HG02759 (cell line): ENCODE data around the gene CCDC78.

ENCODE experiments used
- ATAC-seq: cut with Tn5 transposase; IDR thresholded peaks from one replicate; pipeline ENCODE4 v1.9.1; 2021; ENCODE audit warnings: mild to moderate bottlenecking, moderate library complexity; ENCODE audit not compliant: unreplicated experiment

The CCDC78 gene

DNA sequence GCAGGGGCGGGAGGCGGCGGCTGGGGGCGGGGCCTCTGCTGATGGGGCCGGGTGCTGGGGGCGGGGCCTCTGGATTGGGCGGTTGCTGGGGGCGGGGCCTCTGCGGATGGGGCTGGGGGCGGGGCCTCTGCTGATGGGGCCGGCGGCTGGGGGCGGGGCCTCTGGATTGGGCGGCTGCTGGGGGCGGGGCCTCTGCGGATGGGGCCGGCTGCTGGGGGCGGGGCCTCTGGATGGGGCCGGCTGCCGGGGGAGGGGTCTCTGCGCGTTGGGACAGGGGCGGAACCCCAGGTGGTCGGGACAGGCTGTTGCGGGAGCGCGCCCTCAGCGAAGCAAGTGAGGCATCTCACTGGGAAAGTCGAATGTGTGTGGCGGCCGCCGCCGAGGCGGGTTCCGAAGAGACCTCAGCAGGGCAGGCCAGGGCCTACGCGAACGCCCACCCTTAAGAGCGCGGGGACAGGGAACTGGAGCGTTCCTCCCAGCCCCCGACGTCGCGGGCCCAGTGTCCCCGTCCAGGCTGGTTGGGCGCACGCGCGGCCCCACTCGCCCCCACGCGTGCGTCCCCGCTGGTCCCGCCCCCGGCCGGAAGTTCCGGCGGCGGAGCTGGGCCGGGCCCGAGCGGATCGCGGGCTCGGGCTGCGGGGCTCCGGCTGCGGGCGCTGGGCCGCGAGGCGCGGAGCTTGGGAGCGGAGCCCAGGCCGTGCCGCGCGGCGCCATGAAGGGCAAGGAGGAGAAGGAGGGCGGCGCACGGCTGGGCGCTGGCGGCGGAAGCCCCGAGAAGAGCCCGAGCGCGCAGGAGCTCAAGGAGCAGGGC lies 46.2 kb downstream of the CCDC78 start, which contains the start of gene STUB1:
Gene STUB1 (plus strand): TSS at position 597 of the 811 bp plus-strand sequence. CDS start 116 bp downstream, at position 713.
- peak; percentile 57 for ATAC-seq

DNA sequence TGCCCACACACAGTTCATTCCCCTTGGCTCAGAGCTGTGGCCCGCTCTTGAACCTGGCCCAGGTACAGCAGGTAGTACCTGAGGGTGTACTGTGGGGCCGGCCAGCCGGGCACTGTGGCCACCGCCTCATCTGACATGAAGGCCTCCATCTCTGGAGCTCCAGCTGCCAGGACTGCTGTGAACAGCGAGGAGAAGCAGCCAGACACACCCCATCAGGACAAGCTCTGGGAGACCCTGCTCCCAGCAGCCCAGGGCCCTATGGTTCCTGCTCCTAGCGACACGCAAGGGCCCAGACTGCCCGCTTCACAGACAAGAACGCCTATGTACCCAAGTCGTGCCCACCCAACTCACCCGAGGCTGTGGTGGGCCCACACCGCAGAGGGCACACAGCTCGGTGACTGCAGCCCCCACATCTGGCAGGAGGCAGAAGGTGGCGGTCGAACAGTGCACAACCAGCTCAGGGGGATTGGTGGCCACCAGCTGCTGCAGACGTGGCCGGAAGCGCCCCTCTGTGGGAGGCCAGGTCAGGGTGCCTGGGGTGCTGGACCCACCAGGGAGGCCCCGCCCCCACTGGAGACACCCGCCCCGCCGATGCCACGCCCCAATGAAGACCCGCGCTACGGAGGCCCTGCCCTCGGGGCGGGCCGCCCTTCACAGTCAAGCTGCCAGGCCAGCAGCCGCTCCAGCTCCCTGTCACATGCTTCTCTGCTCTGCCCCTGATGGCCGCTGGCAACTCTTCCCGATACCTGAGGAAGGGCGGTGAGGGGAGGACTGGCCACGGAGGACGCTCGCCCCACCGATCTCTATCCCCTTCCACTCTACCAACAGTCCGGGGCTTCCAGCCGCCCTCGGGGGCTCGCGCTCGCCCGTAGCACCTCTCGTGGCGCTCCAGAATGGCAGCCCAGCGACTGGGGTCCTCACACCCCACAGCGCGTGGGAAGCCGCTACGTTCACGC lies 47.1 kb downstream of the CCDC78 start:
- peak; percentile 7 for ATAC-seq

DNA sequence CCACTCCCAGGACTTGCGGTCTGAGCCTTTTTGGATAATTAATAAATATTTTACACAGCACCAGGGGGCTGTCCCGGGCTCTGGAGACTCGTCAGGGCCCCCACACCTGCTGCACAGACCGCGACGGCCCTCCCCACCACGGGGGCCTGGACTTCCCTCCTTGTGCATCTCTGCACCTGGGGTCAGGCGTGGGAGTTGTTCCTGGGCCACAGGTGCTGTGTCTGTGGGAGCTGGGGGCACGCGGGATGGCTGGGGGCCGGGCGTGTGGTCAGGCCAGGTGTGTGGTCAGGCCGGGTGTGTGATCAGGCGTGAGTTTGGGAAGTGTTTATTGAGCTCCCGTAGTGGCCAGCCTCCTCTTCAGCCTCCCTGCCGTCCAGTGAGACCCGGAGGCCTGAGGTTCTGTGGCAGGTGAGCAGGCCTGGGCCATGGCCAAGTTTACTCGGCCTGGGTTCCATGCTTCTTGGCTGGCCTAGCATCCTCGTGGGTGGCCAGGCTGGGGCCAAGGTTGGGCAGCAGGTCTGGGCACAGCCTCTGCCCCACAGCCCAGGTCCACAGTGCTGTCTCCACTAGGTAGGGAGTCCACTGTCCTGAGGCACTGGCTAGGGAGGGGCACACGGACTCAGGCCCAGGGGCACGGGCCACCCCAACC lies 47.9 kb downstream of the CCDC78 start:
- no peak for ATAC-seq

DNA sequence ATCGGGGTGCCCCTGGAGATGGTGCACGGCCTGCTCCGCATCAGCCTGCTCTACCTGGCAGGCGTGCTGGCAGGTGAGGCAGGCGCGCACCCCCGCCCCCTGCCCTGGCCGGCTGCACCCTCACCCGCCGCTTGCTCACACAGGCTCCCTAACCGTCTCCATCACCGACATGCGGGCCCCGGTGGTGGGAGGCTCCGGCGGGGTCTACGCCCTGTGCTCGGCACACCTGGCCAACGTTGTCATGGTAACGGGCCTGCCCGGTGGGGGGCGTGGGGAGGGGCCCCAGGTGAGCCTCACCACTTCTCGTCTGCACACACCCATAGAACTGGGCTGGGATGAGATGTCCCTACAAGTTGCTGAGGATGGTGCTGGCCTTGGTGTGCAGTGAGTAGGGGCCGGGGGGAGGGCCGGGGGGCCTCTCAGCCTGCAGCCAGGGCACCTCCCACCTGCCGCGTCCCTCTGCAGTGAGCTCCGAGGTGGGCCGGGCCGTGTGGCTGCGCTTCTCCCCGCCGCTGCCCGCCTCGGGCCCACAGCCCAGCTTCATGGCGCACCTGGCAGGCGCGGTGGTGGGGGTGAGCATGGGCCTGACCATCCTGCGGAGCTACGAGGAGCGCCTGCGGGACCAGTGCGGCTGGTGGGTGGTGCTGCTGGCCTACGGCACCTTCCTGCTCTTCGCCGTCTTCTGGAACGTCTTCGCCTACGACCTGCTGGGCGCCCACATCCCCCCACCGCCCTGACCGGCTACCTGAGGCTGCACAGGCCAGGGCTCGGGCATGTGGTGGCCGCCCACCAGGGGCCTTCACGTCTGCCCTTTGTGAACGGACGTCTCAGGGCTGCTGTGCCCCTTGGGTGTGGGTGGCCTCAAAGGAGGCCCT lies 48.7 kb downstream of the CCDC78 start:
- no peak for ATAC-seq

DNA sequence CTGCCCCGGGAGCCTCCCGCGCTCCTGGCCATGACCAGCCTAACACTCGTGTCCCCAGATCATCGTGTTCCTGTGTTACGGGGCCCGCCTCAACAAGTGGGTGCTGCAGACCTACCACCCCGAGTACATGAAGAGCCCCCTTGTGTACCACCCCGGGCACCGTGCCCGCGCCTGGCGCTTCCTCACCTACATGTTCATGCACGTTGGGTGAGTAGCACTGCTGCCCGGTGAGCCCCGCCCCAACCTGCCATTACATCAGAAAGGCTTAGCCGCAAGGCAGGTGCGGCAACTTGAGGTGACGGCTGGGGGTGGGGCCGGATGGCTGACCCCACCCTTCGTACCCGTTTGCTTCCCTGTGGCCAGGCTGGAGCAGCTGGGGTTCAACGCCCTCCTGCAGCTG lies 49.3 kb downstream of the CCDC78 start:
- ATAC-seq: no peak

DNA sequence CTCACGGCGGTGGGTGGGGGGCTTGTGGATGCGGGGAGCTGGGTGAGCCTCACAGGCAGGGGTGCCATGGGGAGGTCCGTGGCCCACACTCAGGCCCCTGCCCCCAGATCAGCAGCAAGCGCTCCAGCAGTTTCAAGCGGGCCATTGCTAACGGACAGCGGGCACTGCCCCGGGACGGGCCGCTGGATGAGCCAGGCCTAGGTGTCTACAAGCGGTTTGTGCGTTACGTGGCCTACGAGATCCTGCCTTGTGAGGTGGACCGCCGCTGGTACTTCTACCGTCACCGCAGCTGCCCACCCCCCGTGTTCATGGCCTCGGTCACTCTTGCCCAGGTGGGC lies 49.7 kb downstream of the CCDC78 start:
- ATAC-seq: no peak

DNA sequence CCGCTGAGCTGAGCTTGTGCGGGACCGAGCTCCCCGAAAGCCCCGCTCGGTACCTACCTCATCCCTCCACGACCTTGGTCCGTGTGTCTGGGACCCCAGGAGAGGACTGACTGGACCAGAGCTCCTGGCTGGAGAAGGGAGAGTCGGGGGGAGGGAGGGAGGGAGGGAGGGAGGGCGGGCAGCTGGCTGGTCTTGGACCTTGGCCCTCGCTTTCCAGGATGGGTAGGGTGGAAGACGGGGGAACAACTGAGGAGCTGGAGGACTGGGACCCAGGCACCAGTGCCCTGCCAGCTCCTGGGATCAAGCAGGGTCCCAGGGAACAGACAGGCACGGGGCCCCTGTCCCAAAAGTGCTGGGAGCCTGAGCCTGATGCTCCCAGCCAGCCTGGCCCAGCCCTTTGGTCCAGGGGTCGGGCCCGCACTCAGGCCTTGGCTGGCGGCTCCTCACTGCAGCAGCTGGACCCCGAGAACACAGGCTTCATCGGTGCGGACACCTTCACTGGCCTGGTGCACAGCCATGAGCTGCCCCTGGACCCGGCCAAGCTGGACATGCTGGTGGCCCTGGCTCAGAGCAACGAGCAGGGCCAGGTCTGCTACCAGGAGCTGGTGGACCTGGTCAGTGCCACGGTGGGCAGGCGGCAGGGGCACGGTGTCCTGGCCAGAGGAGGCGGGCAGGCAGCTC lies 50.2 kb downstream of the CCDC78 start:
- ATAC-seq: no peak

DNA sequence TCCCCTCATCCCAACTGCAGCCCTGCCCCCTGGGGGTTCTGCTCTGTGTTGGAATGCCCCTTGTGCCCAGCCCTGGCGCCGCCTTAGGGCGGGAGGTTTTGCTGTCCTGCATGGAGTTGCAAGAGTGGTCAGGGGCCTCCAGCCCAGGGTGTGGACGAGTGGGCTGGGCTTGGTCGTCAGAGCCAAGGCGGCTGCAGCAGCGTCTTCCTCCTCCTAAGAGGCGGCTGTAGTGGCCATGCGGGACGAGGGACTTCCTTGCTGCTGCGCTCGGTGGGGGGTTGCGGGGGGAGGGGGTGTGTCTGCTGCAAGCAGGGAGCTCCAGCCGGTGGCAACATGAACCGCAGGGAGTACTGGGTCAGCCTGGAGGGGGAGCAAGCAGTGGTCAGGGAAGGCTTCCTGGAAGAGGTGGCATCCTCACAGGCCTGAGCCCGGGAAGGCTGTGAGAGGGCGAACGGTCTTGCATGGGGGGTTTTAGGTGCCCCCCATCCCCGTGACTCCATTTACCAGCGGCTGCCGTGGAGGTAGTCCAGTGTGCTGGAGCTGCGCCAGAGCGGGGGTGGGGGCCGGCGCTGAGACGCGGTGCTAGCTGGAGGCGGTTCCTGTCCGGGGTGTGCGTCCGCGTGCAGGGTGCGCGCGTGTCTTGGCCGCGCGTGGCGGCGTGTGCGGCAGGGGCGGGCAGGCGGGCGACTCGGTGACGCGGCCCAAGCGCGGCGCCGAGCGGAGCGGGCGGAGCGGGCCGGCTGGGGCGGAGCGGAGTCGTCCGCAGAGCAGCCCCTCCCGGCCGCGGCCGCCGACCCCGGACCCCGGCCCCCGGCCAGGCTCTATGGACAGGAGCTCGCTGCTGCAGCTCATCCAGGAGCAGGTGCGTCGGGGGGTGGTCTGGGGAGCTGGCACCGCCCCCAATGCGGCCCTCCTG lies 51.0 kb downstream of the CCDC78 start, which contains the start of gene RHBDL1:
Gene RHBDL1 (plus strand): TSS at position 704 of the 916 bp plus-strand sequence. CDS start 120 bp downstream, at position 824.
- no peak for ATAC-seq

DNA sequence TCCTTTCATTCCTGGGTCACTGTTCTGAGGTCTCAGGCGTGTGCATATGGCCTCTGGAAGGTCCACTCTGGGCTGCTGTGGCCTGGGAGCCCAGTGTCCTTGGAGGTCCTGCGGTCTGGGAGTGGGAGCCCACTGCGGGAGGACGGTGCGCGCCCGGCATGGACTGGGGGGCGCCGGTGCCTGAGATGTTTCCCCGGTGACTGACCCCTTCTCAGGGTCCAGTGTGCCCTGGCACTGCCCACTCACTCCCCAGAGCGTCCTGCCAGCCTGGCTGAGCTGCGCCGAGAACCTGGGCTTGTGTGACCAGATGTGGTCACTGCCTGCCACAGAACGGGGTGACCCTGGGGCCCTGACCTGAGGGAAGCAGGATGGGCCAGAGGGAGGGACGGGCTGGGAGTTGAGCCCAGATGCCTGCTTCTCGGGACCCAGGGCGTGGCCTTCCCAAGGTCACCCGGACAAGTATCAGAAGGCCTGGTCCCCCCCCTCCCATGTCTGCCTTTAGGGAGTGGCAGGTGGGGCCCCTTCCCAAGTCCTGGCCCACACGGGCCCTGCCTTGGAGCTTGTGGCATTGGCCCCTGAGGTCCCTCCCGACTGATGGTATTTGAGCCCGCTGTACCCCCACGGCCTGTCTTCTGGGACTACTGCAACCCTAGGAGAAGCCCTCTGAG lies 51.9 kb downstream of the CCDC78 start:
- ATAC-seq: no peak

DNA sequence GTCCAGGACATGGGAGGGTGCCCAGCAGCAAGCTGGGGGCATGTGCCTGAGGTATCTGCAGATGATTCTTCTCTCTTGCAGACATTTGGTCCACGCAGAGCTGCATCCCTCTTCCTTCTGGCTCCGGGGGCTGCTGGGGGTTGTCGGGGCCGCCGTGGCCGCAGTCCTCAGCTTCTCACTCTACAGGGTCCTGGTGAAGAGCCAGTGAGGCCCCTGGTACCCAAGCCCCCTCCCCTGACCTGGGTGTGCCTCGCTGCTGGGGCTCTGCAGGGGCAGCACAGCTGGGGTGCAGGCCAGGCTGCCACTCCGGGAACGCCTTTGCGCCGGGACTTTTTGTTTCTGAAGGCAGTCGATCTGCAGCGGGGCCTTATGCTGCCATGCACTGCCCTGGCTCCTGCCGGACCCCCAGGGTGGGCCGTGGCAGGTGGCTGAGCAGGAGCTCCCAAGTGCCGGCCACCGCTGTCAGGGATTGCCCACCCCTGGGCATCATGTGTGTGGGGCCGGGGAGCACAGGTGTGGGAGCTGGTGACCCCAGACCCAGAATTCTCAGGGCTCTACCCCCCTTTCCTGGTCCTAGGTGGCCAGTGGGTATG lies 52.7 kb downstream of the CCDC78 start:
- ATAC-seq: no peak

DNA sequence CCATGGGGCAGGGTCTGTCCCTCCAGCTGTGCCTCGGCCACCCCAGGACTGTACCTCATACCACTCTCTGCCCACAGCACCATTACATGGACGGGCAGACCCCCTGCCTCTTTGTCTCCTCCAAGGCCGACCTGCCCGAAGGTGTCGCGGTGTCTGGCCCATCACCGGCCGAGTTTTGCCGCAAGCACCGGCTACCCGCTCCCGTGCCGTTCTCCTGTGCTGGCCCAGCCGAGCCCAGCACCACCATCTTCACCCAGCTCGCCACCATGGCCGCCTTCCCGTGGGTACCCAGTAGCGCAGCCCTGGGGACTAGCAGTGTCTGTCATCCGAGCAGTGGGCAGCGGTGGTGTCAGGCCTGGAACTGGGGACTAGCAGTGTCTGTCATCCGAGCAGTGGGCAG lies 53.4 kb downstream of the CCDC78 start:
- ATAC-seq: no peak
